CD4-positive, alpha-beta T cell treated with Interleukin-17A for 1 hour (primary cell): Measurements from ENCODE around the gene OXSR1.

ENCODE experiments used
- DNase-seq: peaks from one replicate; pipeline ENCODE4 v3.0.0-alpha.2; 2020

The OXSR1 gene

DNA sequence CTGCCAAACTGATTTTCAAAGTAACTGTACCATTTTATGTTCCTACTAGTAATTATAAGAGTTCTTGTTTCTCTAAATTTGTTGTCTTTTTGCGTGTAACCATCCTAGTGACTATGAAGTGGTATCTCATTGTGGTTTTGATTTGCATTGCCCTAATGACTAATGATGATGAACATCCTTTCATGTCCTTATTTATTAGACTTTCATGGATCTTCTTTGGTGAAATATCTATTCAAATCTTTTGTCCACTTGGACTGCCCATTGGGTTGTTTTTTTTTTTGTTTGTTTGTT, 3.6 kb downstream of the OXSR1 start:
- no peak for DNase-seq

DNA sequence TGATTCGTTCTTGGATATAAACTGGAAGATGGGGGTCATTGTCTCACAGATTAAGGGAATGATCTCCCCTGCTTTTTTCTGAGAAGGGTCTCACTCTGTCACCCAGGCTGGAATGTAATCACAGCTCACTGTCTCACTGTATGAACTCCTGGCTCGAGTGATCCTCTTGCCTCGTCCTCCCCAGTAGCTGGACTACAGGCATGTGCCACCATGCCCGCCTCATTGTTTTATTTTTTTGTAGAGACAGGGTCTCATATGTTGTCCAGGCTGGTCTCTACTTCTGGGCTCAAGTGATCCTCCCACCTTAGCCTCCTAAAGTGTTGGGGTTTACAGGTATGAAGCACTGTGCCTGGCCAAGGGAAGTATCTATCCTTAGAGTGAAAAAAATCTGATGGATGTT, 5.4 kb downstream of the OXSR1 start:
- DNase-seq = no peak

DNA sequence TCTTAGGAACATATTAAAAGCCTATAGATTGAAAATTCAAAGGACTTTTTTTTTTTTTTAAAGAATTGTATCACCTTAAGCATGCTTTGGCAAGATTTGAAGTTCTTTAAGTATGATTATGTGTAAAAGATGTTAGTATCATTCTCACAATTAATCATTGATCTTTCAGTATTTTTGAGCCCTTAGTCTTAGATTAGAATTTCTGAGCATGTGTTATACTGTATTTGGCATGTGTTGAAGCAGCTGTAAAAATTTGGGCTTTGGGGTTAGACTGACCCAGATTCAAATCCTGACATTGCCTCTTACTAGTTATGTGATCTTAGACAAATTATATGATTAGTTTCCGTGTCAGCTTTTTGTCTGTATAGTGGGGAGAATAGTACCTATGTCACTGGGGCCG, 6.3 kb downstream of the OXSR1 start:
- no peak for DNase-seq

DNA sequence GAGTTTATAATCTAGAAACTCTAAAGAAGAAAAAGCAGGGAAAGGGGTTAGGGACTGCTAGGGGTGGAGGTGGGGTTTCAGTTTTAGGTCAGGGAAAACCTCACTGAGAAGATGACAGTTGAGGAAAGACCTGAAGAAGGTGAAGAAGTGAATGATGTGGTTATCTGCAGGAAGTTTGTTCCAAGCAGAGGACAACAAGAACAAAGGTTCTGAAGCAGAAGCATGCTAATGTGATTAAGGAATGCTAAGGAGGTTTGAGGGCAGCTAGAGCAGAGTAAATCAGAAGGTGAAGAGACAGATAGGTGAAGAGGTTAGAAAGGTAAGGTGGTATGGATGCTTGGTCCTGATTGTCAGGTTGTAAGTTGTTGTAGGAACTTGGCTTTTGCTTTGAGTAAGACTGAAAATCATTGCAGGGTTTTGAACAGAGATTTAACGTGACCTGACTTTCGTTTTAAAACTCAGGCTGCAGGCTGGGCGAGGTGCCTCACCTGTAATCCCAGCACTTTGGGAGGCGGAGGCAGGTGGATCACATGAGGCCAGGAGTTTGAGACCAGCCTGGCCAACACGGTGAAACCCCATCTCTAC, 8.6 kb downstream of the OXSR1 start:
- no peak for DNase-seq

DNA sequence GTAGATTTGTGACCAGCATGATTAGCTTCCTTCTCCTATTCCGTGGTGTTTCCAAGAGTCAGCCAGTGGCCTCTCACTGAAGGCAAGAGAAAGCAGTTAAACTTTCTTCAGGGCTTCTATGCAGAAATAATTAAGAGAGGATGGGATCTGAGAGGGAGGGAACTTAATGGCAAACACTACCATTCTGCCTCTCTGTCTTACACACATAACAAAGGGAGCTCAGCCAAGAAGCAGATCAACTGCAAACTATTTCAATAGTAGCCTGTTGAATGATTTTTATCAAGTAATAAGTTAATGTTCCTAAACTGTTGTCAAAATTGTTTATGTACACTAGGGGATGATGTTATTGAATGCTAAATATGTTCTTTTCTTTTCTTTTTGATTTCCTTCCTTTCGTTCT, 11.8 kb downstream of the OXSR1 start:
- DNase-seq = no peak

DNA sequence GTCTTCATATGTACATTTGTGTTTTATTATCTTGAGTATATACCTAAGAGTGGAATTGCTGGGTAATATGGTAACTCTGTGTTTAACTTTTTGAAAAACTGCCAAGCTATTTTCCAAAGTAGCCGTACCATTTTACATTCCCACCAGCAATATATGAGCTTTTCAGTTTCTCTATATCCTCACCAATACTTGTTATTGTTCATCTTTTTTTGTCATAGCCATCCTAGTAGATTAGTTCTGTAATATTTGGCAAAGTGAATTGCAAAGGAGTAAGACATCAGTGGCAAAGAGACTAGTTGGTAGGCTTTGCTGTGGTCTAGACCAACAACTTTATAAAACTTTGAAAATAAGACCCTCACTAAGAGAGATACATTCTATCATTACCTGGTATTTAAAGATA, 21.4 kb downstream of the OXSR1 start:
- DNase-seq = no peak

DNA sequence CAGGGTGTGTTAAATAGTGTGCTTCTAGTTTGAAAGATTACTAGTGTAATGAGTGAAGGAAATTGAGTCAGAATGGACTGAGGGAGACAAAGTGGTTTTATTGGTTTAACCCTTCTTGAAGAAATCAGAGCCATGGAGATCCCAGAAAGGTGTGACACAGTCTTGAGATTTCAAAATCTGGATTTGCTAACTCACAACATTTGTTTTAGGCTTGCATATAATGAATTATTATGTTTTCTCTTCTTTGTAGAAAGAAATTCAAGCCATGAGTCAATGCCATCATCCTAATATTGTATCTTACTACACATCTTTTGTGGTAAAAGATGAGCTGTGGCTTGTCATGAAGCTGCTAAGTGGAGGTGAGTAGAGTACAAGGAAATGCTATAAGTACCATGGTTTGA, 25.1 kb downstream of the OXSR1 start:
- no peak for DNase-seq

DNA sequence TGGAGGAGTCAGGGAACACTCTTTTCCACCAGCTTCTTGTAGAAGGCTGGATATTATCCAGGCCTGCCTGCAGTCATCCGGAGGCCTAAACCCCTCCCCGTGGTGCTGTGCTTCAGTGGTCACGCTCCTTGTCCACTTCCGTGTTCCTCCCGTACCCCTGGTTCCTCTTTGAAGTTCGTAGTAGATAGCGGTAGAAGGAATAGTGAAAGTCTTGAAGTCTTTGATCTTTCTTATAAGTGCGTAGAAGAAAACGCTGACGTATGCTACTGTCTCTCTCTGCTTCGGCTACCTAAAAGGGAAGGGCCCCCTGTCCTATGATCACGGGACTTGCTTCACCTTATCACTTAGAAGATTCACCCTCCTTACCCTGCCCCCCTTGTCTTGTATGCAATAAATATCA, 37.6 kb downstream of the OXSR1 start:
- DNase-seq = peak; percentile 49

DNA sequence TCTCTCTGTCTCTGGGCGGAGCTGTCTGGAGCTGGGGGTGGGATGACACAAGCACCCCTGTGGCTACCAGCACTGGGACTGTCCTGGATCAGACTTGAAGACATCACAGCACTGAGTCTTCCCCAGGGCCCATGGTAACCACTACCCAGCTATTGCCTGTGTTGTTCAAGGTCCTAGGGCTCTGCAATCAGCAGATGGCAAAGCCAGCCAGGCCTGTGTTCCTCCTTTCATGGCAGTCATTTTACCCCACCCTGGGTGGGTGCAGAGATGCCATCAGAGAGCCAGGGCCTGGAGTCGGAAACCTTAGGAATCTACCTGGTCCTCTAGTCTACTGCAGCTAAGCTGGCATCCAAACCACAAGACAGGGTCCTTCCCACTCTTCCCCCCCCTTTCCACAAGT, 38.4 kb downstream of the OXSR1 start:
- DNase-seq = no peak

DNA sequence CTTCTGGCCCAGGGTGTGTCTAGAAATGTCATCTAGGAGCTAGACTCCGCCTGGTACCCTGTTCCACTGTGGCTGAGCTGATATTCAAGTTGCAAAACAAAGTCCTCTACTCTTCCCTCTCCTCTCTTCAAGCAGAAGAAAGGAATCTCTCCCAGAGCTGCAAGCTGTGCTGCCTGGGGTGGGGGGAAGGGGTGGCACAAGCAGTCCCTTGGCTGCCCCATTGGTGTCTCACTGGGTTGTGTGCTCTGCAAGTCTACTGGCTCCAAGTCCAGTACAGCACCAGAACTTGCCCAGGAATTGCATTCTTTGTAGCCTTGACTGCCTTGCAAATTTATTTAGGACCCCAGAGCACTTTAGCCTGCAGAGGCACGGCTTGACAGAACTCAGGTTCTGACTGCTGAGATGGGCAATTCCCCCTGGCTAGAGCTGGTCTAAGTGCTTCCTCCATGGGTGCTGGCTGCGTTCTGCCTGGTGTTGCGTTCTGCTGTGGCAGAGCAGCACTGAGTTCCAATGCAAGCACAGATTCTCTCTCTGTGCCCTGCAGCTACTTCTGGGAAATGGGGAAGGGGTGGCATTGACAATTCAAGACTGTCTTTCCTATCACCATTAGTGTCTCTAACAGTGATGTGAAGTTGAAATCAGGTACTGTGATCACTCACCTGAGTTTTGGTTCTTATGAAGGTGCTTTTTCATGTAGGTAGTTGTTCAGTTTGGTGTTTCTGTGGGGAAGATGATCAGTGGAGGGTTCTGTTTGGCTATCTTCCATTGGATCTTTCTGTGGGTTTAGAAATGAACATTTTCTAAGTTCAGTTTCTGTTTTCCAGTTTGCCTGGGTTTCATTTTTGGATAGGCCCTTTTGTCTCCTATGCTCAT, 39.5 kb downstream of the OXSR1 start:
- no peak for DNase-seq

DNA sequence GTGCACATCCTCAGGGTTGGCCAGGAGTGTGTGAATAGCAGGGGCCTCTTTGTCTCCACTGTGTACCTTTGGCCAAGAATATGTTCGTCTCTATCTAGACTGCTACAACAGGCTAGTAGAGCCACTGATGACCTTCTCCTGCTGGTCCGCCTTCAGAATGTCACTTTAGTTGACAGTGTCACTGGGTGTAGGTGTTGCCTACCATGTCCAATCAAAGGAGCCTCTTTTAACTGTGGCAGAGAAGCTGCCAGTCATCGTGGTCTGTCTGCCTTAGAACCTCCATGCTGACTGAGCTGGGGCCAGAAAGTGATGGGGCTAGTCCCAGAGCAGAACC, 40.1 kb downstream of the OXSR1 start:
- no peak for DNase-seq

DNA sequence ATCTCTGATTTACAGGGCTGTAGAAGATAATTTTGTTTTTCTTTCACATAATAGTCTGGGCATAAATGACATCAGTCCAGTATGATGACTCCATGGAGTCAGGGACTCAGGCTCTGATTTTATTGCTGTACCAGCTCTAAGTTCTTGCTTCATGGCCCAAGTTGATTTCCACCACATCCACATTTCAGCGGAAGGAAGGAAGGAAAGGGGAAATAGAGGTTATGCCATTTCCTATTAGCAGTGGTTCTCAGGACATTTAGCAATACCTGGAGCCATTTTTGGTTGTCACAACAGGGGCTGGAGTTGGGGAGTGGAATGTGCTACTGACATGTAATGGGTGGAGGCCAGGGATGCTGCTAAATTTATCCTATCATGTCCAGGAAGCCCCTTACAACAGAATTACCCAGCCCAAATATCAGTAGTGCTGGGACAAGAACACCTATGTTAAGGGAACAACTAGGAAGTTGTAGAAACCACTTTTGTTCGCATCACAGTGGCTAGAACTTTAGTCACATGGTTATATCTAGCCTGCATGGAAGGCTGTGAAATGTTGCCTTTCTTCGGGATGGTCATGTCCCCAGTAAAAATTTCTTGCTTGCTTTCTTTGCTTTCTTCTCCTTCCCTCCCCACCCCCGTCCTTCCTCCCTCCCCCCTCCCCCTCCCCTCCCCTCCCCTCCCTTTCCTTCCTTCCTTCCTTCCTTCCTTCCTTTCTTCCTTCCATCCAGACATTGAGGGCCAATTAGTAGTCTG, 42.1 kb downstream of the OXSR1 start:
- DNase-seq = no peak

DNA sequence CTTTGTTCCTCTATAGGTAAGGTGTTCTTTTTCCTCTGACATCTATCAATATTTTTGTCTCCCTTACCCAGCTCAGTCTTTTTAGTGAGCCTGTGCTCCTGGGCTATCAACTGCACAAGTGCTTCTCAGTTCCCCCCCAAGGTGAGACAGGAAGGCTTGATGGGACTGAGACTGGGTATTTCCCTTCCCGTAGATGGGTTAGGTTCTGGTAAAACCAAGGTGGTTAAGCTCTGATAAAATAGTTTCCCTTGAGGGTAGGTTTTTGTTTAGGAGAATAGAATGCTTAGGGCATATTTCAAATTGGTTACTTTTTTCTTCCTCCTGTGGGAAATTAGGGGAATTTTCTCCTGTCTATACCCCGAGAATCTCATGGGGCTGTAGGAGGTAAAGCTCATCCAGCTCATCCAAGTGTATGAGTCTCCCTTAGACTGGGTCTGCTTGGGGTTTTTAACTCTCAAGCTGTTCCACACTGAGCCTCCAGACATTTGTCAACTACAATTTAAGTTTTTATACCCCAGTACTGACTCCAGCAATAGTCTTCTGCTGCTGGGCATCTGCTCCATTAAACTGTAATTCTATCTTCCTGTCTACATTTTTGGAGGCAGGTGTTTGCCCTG, 44.9 kb downstream of the OXSR1 start:
- peak; percentile 16 for DNase-seq

DNA sequence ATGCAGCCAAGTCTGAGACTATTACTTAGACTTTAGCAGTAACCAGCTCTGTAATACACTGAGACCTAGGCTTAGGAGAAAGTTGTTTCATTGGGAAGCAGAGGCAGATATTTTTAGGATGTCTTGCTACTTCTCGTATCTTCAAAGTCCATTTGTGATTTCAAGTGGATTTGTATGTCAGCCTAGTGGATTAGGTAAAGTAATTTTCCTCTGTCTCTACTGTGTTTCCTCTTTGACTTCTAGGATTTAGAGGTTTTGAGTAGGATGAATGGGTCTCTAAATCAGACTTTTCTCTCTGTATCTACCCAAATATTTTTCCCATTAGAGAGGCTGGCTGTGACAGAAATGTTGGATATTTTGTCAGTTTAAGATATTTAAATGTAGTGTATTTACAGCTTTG, 46.8 kb downstream of the OXSR1 start:
- DNase-seq = no peak

DNA sequence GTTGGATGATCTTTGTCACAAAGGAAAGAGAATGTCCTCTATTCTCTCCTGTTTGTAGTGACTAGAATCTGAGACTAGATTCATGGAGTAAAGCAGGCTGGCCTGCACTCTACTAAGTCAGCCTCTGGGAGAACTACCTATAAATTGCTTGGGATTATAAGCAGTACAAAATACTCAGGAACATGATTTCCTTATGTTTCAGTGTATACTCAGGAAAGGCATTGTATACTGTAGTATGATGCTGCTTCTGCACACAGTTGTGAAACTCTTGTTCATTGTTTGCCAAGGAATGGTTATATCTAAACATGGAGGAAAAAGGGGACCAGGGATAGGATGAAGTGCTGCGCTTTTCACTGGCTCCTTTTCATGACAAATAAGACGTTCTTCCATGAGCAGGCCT, 49.2 kb downstream of the OXSR1 start:
- DNase-seq = no peak

DNA sequence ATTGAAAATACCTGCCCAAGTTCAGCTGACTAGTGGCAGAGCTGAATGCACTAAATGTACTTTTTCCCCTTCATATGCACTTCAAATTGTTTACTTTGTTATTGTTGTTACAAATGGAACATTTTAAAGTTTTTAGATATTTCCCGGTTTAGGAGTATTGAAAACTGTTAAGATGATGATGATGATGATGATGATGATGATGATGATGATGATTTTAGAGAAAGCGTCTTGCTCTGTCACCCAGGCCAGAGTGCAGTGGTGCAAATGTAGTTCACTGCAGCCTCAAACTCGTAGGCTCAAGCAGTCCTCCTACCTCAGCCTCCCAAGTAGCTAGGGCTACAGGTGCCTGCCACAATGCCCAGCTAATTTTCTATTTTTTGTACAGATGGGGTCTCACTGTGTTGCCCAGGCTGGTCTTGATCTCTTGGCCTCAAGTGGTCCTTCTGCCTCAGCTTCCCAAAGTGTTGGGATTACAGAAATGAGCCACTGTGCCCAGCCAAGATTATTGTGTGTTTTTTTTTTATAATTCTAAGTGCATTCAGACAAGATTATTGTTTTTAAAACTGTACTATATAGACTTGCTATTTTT, 54.4 kb downstream of the OXSR1 start:
- DNase-seq = no peak

DNA sequence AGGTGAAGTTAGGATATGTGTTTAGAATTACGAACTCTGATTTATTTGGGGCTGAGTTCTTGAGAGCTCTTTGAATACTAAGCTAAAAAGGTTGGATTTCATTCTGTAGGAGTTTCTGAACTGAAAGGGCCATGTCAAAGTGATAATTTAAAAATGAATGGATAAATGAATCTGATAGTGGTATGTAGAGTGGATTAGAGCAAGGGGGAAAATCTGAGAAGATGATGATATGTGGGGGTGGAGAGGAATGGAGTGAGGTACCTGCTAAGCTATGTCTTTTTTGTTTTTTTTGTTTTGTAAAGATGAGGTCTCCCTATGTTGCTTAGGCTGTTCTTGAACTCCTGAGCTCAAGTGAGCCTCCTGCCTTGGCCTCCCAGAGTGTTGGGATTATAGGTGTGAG, 55.7 kb downstream of the OXSR1 start:
- DNase-seq = no peak

DNA sequence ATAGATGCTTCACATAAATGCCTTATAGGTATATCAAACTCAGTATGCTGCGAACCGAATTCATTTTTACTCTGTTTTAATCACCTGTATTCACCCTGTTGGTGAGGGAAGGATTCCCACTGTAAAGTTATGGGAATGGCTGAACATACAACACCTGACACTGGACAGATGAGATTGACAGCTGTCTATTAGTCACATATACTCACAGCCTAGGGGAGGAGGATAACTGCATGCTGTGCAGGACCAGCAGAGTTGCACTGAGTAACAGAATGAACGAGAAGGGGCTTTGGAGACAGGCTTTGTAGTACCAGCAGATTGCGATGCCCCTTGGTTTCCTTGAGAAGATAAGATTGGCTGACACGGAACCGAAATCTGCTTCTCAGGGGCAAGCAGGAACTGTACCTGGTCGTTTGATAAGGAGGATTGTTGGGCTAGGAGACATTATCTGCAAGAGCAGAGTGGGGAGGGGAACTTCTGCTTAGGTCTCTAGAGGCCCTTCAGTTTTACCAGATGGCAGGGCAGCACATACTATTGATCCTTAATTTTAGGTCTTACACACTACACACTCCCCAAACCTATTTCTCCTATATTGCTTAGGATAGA, 56.8 kb downstream of the OXSR1 start:
- DNase-seq = no peak

DNA sequence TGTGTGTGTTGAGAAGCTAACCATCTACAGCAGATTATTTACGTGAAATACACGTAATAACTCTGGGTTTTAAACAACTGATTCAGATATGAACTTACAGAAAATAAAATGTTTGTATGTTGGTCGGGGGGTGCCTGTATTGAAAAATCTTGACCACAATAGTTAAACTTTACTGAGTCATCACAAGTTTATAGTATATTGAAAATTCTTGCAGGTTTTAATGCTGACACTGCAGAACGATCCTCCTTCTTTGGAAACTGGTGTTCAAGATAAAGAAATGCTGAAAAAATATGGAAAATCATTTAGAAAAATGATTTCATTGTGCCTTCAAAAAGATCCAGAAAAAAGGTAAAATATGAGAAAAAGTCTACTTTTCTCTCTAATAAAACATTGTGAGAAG, 59.0 kb downstream of the OXSR1 start:
- no peak for DNase-seq

DNA sequence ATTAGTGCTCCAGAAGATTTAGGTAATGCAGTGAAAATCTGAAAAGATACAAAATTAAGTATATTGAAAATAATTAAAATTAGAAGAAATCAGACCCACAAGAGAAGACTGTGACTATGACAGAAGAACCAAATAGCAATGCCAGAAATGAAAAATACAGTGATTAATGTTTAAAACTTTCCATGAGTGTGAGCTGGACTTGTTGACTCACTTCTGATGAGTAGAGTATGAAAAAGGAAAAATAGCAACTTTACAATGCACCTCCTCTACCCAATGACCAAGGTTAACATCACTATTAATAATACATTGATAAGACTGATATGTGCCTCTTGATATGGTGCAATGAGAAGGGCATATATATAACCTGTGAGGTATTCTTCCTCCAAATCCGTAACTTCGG, 60.9 kb downstream of the OXSR1 start:
- no peak for DNase-seq

DNA sequence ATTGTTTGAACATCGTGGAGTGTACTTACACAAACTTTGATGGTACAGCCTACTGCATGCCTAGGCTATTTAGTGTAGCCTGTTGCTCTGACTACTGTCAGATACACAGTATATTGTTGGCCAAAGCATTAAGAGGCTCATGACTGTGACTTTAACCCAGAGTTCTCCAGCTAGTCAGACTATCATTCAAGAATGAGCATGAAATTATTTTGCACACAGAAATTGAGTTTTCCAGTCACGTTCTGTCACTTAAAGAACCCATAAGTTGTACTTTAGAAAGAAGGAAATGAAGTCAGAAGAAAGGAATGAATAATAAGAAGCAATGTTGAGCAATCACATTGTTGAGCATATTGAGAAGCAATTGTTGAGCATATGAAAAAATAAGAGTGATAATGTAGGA, 62.7 kb downstream of the OXSR1 start:
- no peak for DNase-seq

DNA sequence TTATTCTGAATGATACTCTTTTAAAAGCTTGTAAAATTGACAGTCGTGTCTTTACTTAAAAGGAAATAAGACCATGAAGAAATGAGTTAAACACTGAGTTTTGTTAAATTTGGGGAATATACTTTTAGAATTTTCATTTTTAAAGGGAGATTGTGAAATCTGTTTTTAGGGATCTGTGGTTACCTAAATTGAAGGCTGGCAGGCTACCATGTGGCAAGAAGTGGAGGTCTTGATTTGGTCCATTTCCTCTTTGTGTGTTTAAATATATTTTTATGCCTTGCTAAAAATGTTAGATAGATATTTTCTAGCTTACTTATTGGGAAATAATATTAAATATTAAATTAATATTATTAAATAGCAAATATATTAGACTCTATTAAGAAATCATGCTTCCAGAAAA, 63.7 kb downstream of the OXSR1 start:
- no peak for DNase-seq

DNA sequence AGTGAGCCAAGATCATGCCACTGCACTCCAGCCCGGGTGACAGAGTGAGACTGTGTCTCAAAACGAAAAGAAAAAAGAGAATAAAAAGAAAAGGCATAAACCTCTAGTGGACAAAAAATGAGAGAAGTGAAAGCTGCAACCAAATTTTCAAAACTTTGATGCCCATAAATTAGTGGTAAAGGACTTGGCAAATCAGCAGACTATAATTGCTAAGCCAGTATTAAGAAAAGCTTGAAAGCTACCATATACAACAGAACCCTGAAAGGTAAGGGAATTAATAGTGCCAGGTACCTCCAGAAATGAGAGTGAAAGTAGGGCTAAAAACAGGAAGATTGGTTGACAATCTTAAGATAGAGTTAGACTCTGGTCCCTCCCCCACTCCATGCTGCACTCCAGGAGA, 67.4 kb downstream of the OXSR1 start:
- DNase-seq = no peak
